CD4-positive, CD25-positive, alpha-beta regulatory T cell (primary cell): ENCODE results near the gene FMR1. TPM values are rescaled to one million over a fixed set of nuclear protein-coding genes. Genes with fewer than 3 reads are reported as not detected.

Experiments
- ATAC-seq, 2 donors: fragments of 150-1000 bp; cut with Tn5 transposase; one replicate each; pipeline ENCODE4 v1.10.0; 2021; ENCODE audit warnings: low read depth in 2 of 2, moderate number of reproducible peaks in 2 of 2, moderate library complexity in 1 of 2
- DNase-seq, 3 donors: peaks; one replicate each; pipeline versions ENCODE4 v3.0.0 to v3.0.0-alpha.2; 2012 to 2022; ENCODE audit warnings: mixed read lengths in 1 of 3
- H3K27ac ChIP-seq: one replicate; pipeline ENCODE4 v1.7.0; 2013; ENCODE audit warnings: mild to moderate bottlenecking, low read length; ENCODE audit not compliant: insufficient read depth, poor library complexity, severe bottlenecking
- H3K27me3 ChIP-seq: one replicate; pipeline ENCODE4 v1.7.0; 2013; ENCODE audit warnings: low read length; ENCODE audit not compliant: control insufficient read depth, insufficient read depth
- H3K36me3 ChIP-seq: one replicate; pipeline ENCODE4 v1.7.0; 2013; ENCODE audit warnings: mild to moderate bottlenecking, low read length, moderate library complexity; ENCODE audit not compliant: control insufficient read depth, insufficient read depth
- H3K4me1 ChIP-seq: 2 replicates; pipeline ENCODE4 v1.7.0; 2013; ENCODE audit warnings: mild to moderate bottlenecking, low read length; ENCODE audit not compliant: insufficient read depth, control insufficient read depth, poor library complexity, severe bottlenecking
- H3K4me3 ChIP-seq: one replicate; pipeline ENCODE4 v1.7.0; 2013; ENCODE audit warnings: low read depth, mild to moderate bottlenecking, low read length, moderate library complexity
- H3K9me3 ChIP-seq, 2 experiments: 1 replicate in 1 of 2; 2 replicates in 1 of 2; pipeline ENCODE4 v1.7.0; 2013; ENCODE audit warnings: low read length in 2 of 2, mild to moderate bottlenecking in 1 of 2, moderate library complexity in 1 of 2; ENCODE audit not compliant: control insufficient read depth in 2 of 2
- H3K27ac Mint-ChIP-seq, 3 donors: one replicate each; pipeline ENCODE4 v1.8.0; 2020 to 2022; ENCODE audit warnings: mild to moderate bottlenecking in 3 of 3, mixed read lengths in 3 of 3, moderate library complexity in 2 of 3
- H3K27me3 Mint-ChIP-seq: one replicate; pipeline ENCODE4 v1.8.0; 2022; ENCODE audit warnings: mild to moderate bottlenecking, mixed read lengths
- H3K36me3 Mint-ChIP-seq: one replicate; pipeline ENCODE4 v1.8.0; 2020; ENCODE audit warnings: mixed read lengths
- H3K4me1 Mint-ChIP-seq, 4 donors: one replicate each; pipeline ENCODE4 v1.8.0; 2020 to 2022; ENCODE audit warnings: mixed read lengths in 4 of 4, mild to moderate bottlenecking in 1 of 4
- H3K4me3 Mint-ChIP-seq, 4 donors: one replicate each; pipeline ENCODE4 v1.8.0; 2020 to 2022; ENCODE audit warnings: mild to moderate bottlenecking in 4 of 4, mixed read lengths in 4 of 4, moderate library complexity in 3 of 4
- H3K9me3 Mint-ChIP-seq, 7 donors: one replicate each; pipeline ENCODE4 v1.8.0; 2020 to 2022; ENCODE audit warnings: mixed read lengths in 7 of 7, mild to moderate bottlenecking in 3 of 7, moderate library complexity in 2 of 7
- polyA plus RNA-seq, 4 donors: library from polyadenylated mRNA; unstranded; fragments of 300-500 nt; fragmentation: Illumina TruSeq; gene quantifications; one replicate each; pipeline ENCODE4 v1.2.3, GENCODE V29; 2021
- total RNA-seq: library from RNA; stranded (reverse); gene quantifications from one replicate; pipeline ENCODE4 v1.2.3, GENCODE V29; 2022

Gene FMR1
- total and polyA plus RNA-seq, 5 donors from 2014 or later: 5.6 to 89.5 (median 9.3) TPM

DNA sequence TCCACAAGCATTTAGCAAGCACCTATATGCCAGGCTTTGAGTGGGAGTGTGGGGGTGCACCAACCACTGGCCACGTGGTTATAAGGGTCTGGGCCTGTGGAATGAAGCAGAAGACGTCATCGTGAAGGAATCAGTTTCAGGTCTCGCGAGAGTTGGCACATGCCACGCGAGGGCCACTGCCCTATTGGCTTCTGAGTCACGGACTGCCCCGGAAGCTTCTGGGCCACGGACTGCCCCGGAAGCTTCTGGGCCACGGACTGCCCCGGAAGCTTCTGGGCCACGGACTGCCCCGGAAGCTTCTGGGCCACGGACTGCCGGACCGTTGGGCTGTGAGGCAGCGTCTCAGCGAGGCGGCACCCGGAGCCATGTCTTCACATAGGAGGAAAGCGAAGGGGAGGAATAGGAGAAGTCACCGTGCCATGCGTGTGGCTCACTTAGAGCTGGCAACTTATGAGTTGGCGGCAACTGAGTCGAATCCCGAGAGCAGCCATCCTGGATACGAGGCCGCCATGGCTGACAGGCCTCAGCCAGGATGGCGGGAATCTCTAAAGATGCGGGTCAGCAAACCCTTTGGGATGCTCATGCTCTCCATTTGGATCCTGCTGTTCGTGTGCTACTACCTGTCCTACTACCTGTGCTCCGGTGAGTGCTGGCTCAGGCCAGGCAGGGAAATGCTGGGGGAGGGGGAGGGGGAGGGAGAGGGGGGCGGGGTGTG, 69.5 kb downstream of the FMR1 start, which contains the start of gene FMR1NB:
Gene FMR1NB, plus strand, starts transcription at position 300 of the 715 bp plus-strand sequence. Its CDS starts 66 bp downstream, at position 366.
- ATAC-seq: no peak
- H3K9me3 Mint-ChIP-seq: peaks cover 0 to 4% (median 0%) of the 10 kb centered on the region in 7 donors
- H3K4me1 Mint-ChIP-seq: no peaks in the 10 kb centered on the region

More for the DNA sequence above, 69.5 kb downstream of the FMR1 start, which contains the start of gene FMR1NB:
- no peak for DNase-seq
- Histone ChIP-seq H3K36me3 (no peaks in the 10 kb centered on the region), H3K4me3 (no peak within 1 kb of the TSS), H3K27ac (no peak within 1 kb of the TSS), H3K4me1 (no peaks in the 10 kb centered on the region), H3K9me3 (no peaks in the 10 kb centered on the region), H3K27me3 (no peaks in the 10 kb centered on the region)
- no peaks in the 10 kb centered on the region for H3K27me3 Mint-ChIP-seq
- H3K27ac Mint-ChIP-seq: peak within 1 kb of the TSS in 1 of 3 donors; percentile 48
- no peaks in the 10 kb centered on the region for H3K36me3 Mint-ChIP-seq
- no peak within 1 kb of the TSS for H3K4me3 Mint-ChIP-seq

Other genes with a start within 250 kb of the FMR1 start
- gene FMR1NB, start 69.4 kb downstream of the FMR1 start, total RNA-seq: not detected
- gene FMR1NB, start 69.4 kb downstream of the FMR1 start, polyA plus RNA-seq: not detected